Spleen (tissue), 11 donors: Measurements from ENCODE around the gene ZNF438. TPM values are rescaled to one million over a fixed set of nuclear protein-coding genes. Genes with fewer than 3 reads are reported as not detected.
"Not testable (repeated sequence)": the region's sequence is repeated elsewhere in the genome, so short reads cannot be mapped to it uniquely, and the experiment has no call there.

Experiments
- DNase-seq: peaks from one replicate; pipeline ENCODE4 v3.0.0-alpha.2; 2020
- H3K27ac ChIP-seq, 8 donors: fragments of 200-600 bp; sonication (generic) in 7 of 8; 1 replicate in 4 of 8; 2 replicates in 4 of 8; pipeline versions ENCODE4 v1.5.0 to v1.8.0; 2016 to 2021; ENCODE audit warnings: inconsistent platforms in 4 of 8, mild to moderate bottlenecking in 4 of 8, moderate library complexity in 1 of 8
- H3K27me3 ChIP-seq, 7 donors: fragments of 200-600 bp; sonication (generic) in 6 of 7; replicated peaks in 1 of 7; 1 replicate in 4 of 7; 2 replicates in 3 of 7; pipeline versions ENCODE4 v1.5.0 to v1.8.0; 2016 to 2021; ENCODE audit warnings: inconsistent platforms in 3 of 7, mild to moderate bottlenecking in 1 of 7
- H3K36me3 ChIP-seq, 6 donors: fragments of 200-600 bp; sonication (generic) in 5 of 6; 1 replicate in 4 of 6; 2 replicates in 2 of 6; pipeline versions ENCODE4 v1.5.0 to v1.8.0; 2016 to 2021; ENCODE audit warnings: inconsistent platforms in 2 of 6
- H3K4me1 ChIP-seq, 6 donors: fragments of 200-600 bp; sonication (generic) in 5 of 6; 1 replicate in 3 of 6; 2 replicates in 3 of 6; pipeline versions ENCODE4 v1.5.0 to v1.8.0; 2016 to 2021; ENCODE audit warnings: inconsistent platforms in 3 of 6
- H3K4me3 ChIP-seq, 8 donors: fragments of 200-600 bp; sonication (generic) in 7 of 8; 1 replicate in 4 of 8; 2 replicates in 4 of 8; pipeline versions ENCODE4 v1.5.0 to v1.8.0; 2016 to 2021; ENCODE audit warnings: inconsistent platforms in 4 of 8, mild to moderate bottlenecking in 4 of 8, moderate library complexity in 2 of 8
- H3K9me3 ChIP-seq, 8 donors: fragments of 200-600 bp; sonication (generic) in 7 of 8; 1 replicate in 4 of 8; 2 replicates in 4 of 8; pipeline versions ENCODE4 v1.5.0 to v1.8.0; 2016 to 2021; ENCODE audit warnings: inconsistent platforms in 4 of 8
- CTCF ChIP-seq, 11 experiments: fragments of 200-600 bp in 7 of 11; fragments of 450-650 bp in 4 of 11; sonication (generic) in 4 of 11; IDR thresholded peaks in 8 of 11; conservative IDR thresholded peaks in 3 of 11; 1 replicate in 7 of 11; 2 replicates in 4 of 11; pipeline versions ENCODE4 v1.4.0 to v1.8.0; 2016 to 2021; ENCODE audit warnings: antibody characterized with exemption in 11 of 11, inconsistent platforms in 4 of 11, mild to moderate bottlenecking in 1 of 11
- POLR2A ChIP-seq, 3 donors: fragments of 450-650 bp; IDR thresholded peaks; one replicate each; pipeline ENCODE4 v1.5.1; 2017; ENCODE audit warnings: antibody characterized with exemption in 3 of 3, mild to moderate bottlenecking in 1 of 3
- POLR2AphosphoS5 ChIP-seq, 3 donors: sonication (generic); formaldehyde crosslinking; IDR thresholded peaks; one replicate each; pipeline ENCODE4 v1.5.1; 2017; ENCODE audit warnings: antibody characterized with exemption in 3 of 3
- WGBS, 5 donors: extraction: QIAGEN DNeasy Blood & Tissue Kit in 3 of 5; methylation state at CpG; one replicate each; pipeline versions ENCODE4 v1.1.5 to v1.1.7; 2013 to 2018; 5-methylcytosine and 5-hydroxymethylcytosine counted together
- intact Hi-C: fragments of 100-400 bp; cut with DNase I; formaldehyde crosslinking; loops from one replicate; pipeline ENCODE4 v1.15.0; 2023; ENCODE audit warnings: low total_unique reads
- polyA plus RNA-seq, 3 donors: library from polyadenylated mRNA; stranded (reverse); fragments of 200-250 nt; gene quantifications; one replicate each; pipeline ENCODE4 v1.2.1, GENCODE V29; 2013
- total RNA-seq, 7 donors: library from RNA; depleted of rRNA in 3 of 7; stranded (reverse); fragments of >200 nt in 3 of 7; fragmentation: NEBNext Ultra II Directional in 4 of 7; extraction: Animal tissue kit (Norgen Biotek cat#: 25700) in 4 of 7; gene quantifications; one replicate each; pipeline versions ENCODE4 v1.1.0 to v1.2.1, GENCODE V29; 2016 to 2021
- donor health status: healthy with polysubstance abuse.
- donor health status: DM: no; HTN: no; CAD: no; lungs with moderate emphysema.
- donor health status: DM: no; HTN: no; CAD: no.
- donor health status: Bipolar disorder and iron deficiency.
- donor health status: healthy.
- donor health status: DM: no; HTN: no; CAD: no.
- donor health status: DM: yes; HTN: yes; CAD: no.

ZNF438 gene
- total and polyA plus RNA-seq, 10 donors: 4.4 to 23.1 (median 13.9) TPM

DNA sequence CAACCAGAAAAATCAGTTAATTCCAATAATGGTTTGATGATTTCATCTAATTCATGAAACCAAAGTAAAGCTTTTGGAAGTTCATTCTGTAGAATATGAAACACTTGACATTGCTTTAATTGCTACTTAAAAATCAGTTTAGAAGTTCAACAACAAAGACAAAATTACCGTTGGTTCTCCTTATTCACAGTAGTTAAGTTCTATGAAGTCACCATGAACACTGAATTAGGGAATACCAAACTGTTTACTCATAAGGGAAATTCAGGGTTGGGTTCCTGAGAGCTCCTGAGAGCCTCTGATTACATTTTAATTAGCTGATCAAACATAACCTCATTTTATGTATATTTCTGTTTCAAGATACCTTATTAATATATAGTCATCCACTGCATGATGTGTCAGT is 46.2 kb downstream of the ZNF438 start:
- no peak overlapping the region for H3K4me3 ChIP-seq
- H3K4me1 ChIP-seq: peaks cover 0 to 49% (median 12%) of the 10 kb centered on the region in 6 donors
- intact Hi-C loops: no loop called here
- 60 to 87% (median 75%) methylated on average over 1 of the region's 1 CpG for WGBS, 5 donors
- TF ChIP-seq POLR2AphosphoS5 (IDR thresholded peaks at IDR 0.05): no peak
- TF ChIP-seq CTCF (IDR thresholded peaks at IDR 0.05 in 8 of 11, conservative IDR thresholded peaks at IDR 0.05 in 3 of 11): no peak
- no peak for TF ChIP-seq POLR2A (IDR thresholded peaks at IDR 0.05)
- no peak for DNase-seq
- peaks cover 0 to 8% (median 0%) of the 10 kb centered on the region in 6 donors for H3K36me3 ChIP-seq
- no peaks in the 10 kb centered on the region for H3K27me3 ChIP-seq
- H3K9me3 ChIP-seq: peaks cover 0 to 32% (median 2%) of the 10 kb centered on the region in 8 donors
- H3K27ac ChIP-seq: peak overlapping the region in 6 of 8 donors; percentile 3 to 80 (median 43)

DNA sequence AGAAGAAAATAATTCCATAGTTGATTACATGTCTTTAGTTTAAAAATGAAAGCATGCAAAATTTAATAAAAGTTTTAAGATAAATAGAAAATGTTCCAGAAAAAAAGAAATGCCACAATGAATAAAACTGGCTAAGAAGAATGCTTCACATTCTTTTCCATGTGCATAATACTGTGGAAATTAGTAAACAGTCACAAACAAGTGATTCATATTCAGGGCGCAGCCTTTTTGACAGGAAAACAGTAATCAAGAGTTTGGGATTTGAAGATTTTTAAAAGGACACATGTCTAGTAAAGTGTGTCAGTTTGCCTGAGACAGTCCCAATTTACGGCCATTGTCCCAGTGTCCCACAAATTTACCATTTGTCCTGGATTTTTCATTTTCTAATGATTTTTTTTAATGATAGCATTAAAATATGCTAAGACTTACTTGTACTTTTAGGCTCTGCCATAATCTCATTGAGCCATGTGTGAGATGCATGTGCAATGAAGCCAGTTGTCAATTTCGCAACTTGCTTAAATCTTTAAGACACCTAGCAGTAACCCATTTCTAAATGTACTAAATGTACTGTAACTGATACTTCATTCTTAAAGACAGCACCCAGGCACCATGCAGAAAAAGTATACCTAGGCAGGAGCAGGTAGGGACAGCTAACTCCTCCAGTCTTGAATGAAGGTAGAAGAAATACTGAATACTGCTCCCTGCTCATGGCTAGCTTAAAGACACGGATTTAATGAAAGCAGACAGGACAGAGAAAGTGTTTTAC is 46.9 kb downstream of the ZNF438 start:
- DNase-seq: no peak
- Histone ChIP-seq H3K4me1 (peaks cover 0 to 49% (median 11%) of the 10 kb centered on the region in 6 donors), H3K27me3 (no peaks in the 10 kb centered on the region), H3K9me3 (peaks cover 0 to 33% (median 2%) of the 10 kb centered on the region in 8 donors), H3K4me3 (no peak overlapping the region), H3K36me3 (peaks cover 0 to 11% (median 0%) of the 10 kb centered on the region in 6 donors), H3K27ac (peak overlapping the region in 6 of 8 donors; percentile 11 to 80 (median 43))
- WGBS, 5 donors: 75 to 85% (median 82%) methylated on average over 4 of the region's 4 CpGs
- TF ChIP-seq POLR2AphosphoS5 (IDR thresholded peaks at IDR 0.05): no peak
- intact Hi-C loops: no loop called here

- intact Hi-C loops, H3K27me3 ChIP-seq, H3K4me3 ChIP-seq, DNase-seq: not testable (repeated sequence)
- peaks cover 0 to 36% (median 10%) of the 10 kb centered on the region in 6 donors for H3K4me1 ChIP-seq
- peaks cover 0 to 13% (median 0%) of the 10 kb centered on the region in 6 donors for H3K36me3 ChIP-seq
- peak overlapping the region in 7 of 8 donors; percentile 5 to 80 (median 68) for H3K27ac ChIP-seq
- TF ChIP-seq POLR2AphosphoS5 (IDR thresholded peaks at IDR 0.05): peak in 1 of 3 donors; percentile 51
- WGBS, 5 donors: 52 to 72% (median 64%) methylated on average over 6 of the region's 6 CpGs
- H3K9me3 ChIP-seq: peaks cover 0 to 41% (median 6%) of the 10 kb centered on the region in 8 donors
Measured at GRCh38 chr10:30983209-30983608, 48.5 kb downstream of the ZNF438 start.

DNA sequence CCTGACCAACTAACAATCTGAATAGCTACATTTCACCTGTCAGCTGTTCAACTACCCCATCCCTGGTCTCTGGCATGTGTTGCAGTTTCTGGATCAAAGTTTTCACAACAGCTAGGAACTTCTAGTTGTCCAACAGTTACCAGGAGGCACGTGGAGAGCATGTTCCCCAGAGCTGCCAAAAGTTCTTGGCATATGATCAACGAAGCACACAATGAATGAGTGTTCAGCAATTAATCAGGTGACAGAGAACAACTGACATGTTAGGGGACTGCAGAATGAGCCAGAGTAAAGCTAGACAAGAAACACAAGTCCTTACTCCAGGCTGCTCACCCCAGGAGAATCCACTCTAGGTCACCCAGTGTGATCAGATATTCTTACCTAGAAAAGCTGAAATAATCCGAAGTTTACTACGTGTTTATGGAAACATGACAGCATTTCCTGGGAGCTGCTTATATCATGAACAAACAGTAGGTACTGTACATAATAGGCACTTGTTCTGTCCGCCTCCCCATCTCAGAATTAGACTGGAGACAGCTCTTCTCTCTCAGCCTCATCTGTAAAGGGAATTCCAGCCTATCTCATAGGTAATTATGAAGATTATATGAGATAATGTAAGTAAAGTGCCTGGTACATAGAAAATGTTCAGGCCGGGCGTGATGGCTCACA is 50.6 kb downstream of the ZNF438 start:
- no peak overlapping the region for H3K27ac ChIP-seq
- TF ChIP-seq CTCF (IDR thresholded peaks at IDR 0.05 in 8 of 11, conservative IDR thresholded peaks at IDR 0.05 in 3 of 11): no peak
- TF ChIP-seq POLR2A (IDR thresholded peaks at IDR 0.05): no peak
- TF ChIP-seq POLR2AphosphoS5 (IDR thresholded peaks at IDR 0.05): no peak
- H3K27me3 ChIP-seq: no peaks in the 10 kb centered on the region
- DNase-seq: no peak
- WGBS, 5 donors: 69 to 73% (median 72%) methylated on average over 7 of the region's 7 CpGs
- H3K36me3 ChIP-seq: peaks cover 0 to 13% (median 0%) of the 10 kb centered on the region in 6 donors
- H3K9me3 ChIP-seq: peaks cover 0 to 41% (median 6%) of the 10 kb centered on the region in 8 donors
- H3K4me3 ChIP-seq: no peak overlapping the region
- peaks cover 0 to 29% (median 10%) of the 10 kb centered on the region in 6 donors for H3K4me1 ChIP-seq
- intact Hi-C loops: no loop called here

DNA sequence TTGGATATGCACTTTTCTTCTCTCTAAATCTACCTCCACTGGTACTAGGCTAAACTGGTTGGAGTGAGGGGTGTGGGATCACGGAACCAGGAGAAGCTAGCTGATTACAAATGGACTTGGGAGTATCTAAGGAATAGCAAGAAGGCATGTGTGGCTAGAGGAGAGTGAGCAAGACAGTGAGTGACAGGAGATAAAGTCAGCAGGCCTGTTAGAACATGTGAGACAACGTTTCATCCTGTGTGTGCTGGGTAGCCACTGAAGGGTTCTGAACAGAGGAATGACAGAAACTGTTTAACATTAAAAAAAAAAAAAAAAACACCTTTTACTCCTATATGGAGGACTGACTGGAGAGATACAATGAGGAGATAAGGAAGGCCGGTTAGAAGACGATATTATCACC is 51.7 kb downstream of the ZNF438 start:
- H3K4me3 ChIP-seq: no peak overlapping the region
- H3K36me3 ChIP-seq: peaks cover 0 to 13% (median 0%) of the 10 kb centered on the region in 6 donors
- H3K27ac ChIP-seq: no peak overlapping the region
- peaks cover 0 to 39% (median 6%) of the 10 kb centered on the region in 8 donors for H3K9me3 ChIP-seq
- peaks cover 0 to 18% (median 7%) of the 10 kb centered on the region in 6 donors for H3K4me1 ChIP-seq
- TF ChIP-seq CTCF (IDR thresholded peaks at IDR 0.05 in 8 of 11, conservative IDR thresholded peaks at IDR 0.05 in 3 of 11) (no peak), POLR2A (IDR thresholded peaks at IDR 0.05) (no peak), POLR2AphosphoS5 (IDR thresholded peaks at IDR 0.05) (no peak)
- intact Hi-C loops: no loop called here
- 89 to 97% (median 95%) methylated on average over 4 of the region's 4 CpGs for WGBS, 5 donors
- DNase-seq: no peak
- no peaks in the 10 kb centered on the region for H3K27me3 ChIP-seq
